GM21360 (cell line): Measurements from ENCODE around the gene GDAP1L1.

Source experiments
- ATAC-seq: cut with Tn5 transposase; IDR thresholded peaks from one replicate; pipeline ENCODE4 v1.9.1; 2021; ENCODE audit warnings: mild to moderate bottlenecking, moderate library complexity; ENCODE audit not compliant: unreplicated experiment

GDAP1L1 gene

GRCh38 chr20:44251284-44251683 lies 4.2 kb downstream of the GDAP1L1 start:
- no peak for ATAC-seq

- ATAC-seq: no peak
Observed at GRCh38 chr20:44253528-44253927, 6.4 kb downstream of the GDAP1L1 start.

DNA sequence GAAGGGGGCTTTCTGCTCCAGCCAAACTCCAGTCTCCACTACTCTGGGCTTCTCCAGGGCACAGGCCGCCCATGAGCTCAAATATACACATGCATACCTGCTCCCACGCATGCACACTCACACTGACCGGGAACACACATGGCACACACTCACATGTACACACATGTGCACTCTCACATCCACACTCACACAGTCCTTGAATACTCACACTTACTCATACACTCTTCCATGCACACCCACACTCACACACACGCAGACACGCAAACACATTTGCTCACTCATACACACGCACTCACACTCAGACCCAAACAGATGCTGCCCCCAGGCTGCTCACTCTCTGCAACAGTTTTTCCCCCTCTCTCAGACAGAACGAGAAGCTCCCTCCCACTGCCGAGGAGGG lies 7.0 kb downstream of the GDAP1L1 start:
- ATAC-seq: no peak

DNA sequence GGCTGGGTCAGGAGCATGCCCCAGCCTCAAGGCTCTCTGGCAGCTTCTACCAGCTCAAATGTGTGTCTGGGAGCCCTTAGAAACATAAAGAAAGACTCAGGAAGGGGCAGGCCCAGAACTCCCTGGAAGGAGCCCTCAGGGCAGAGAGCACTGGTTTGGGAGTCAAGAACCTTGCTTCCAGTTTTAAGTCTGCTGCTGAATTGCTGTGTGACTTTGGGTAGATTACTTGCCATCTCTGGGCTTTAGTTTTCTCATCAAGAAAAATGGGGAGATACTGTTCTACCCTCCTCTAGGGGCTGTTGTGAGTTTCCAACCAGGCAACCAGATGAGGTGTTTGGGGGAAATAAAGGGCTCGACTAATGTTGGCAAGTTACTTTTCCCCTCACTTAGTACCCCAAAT lies 8.8 kb downstream of the GDAP1L1 start:
- ATAC-seq: no peak

DNA sequence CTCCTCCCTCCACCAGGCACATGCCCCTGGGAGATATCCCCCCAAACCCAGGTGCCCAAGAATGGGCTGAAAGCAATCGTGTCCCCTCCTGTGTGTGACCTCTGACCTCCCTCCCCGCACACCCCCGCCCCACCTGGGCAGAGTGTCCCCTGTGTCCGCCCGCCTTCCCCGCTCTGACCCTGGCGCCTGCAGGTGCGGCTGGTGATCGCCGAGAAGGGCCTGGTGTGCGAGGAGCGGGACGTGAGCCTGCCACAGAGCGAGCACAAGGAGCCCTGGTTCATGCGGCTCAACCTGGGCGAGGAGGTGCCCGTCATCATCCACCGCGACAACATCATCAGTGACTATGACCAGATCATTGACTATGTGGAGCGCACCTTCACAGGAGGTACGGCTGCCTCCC lies 9.9 kb downstream of the GDAP1L1 start:
- ATAC-seq: no peak

DNA sequence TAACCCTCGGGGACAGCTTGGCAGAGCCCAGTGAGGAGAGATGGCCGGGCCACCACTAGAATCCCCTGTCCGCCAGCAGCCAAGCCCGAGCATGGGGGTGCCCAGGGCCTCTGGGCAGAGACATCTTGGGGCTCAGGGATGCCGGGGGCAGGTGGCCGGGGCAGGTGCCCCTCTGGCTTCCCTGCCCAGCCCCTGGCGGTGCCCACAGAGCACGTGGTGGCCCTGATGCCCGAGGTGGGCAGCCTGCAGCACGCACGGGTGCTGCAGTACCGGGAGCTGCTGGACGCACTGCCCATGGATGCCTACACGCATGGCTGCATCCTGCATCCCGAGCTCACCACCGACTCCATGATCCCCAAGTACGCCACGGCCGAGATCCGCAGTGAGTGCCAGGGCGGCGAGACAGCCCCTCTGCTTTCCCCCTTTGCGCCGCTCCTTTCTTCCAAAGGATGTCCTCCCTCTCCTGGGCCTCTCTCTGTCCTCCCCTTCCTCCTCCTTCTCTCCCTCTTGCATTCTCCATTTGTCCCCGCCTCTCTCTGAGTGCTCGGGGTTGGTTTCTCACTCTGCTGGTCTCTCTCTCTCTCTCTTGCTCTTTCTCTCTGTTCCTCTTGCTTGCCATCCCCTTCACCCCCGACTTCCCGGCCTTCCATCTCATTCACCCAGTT lies 11.2 kb downstream of the GDAP1L1 start:
- ATAC-seq: no peak

- ATAC-seq: no peak
Observed at GRCh38 chr20:44264287-44264686, 17.2 kb downstream of the GDAP1L1 start.

DNA sequence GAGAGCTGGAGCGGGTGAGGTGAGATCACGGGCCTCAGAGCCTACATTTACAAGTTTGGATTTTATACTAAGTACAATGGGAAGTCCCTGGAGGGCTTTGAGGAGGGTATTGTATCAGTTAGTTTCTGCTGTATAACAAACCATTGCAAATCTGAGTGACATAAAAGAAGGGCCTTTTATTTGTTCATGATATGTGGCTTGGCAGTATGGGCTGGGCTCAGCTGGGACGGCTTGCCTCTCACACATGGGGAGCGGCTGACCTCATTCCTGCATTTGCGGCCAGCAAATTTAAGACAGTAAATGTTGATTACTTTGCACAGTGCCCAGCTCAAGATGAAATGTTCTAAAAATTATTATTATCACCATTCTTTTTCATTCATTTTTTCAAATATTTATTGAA lies 21.7 kb downstream of the GDAP1L1 start:
- ATAC-seq: no peak

DNA sequence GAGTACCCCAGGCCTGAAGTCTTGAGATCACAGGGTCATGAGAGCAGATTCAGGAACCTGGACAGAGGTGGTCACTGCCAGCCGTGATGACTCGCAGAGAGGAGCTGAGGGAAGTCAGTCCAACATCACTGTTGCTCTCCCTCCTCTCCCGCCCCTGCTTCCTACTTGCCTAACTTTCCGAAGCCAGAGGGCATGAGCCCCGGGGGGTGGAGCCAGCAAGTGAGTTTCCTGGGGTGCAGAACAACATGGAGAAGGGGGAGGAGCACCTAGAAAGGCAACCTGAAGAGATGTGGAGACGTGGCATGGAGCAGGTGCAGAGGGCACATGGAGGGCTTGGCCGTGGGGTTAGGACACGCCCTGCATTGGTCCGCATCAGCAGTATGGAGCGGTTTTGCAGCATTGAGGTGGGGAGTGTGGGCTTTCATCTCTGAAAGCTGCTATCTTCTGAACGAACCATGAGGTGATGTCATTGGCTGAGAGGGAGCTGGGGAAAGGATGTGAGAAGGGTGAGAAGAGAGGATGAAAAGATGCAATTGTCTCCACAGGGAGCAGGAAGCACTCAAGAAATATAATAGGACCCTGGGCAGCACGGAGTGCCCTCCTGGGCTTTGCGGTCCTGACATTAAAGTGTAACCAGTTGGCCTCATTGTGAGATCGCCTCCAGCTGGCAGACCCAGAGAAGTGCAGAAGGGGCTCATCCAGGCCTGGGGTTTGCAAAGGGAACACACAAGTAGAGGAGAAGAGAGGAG lies 25.0 kb downstream of the GDAP1L1 start:
- no peak for ATAC-seq

DNA sequence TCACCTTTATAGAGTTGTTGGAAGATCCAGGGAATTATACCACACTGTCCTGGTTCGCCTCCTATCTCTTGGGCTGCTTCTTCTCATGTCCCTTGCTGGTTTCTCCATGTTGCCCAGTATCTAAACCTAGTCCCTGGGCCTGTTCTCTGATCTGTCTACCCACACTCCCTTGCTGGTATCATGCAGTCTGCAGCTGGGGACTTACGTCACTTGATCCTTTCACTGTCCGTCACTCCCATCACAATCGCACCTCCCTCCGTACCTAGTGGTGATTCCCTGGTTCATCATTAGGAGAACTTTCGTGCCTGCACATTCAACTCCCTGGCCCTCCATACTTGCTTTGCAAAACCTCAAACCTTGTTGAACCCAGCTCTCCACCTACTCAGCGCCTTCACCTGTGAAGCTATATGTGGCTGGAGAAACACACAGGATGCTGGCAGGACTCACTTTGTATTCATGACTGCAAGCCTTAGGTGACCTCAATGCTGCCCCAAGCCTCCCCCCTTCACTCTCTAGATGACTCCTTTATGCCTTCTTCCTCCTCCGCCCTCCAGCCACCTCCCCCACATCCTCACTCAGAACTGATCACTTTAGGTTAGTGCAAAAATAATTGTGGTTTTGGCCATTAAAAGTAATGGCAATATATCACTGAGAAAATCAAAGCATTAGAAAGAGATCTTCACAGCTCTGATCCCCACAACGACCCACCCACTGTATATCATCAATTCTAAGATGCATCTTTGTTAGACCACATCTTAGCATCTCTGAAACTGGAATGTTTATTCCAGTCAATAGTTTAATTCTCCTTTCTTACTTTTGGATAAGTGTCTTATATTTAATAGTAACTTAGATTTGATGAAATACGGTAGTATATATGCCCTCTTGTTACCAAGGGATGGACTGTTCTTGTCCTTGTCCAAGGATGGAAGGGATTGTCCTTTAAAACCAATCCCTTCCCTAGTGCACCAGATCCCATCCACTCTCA lies 26.4 kb downstream of the GDAP1L1 start:
- ATAC-seq: no peak

DNA sequence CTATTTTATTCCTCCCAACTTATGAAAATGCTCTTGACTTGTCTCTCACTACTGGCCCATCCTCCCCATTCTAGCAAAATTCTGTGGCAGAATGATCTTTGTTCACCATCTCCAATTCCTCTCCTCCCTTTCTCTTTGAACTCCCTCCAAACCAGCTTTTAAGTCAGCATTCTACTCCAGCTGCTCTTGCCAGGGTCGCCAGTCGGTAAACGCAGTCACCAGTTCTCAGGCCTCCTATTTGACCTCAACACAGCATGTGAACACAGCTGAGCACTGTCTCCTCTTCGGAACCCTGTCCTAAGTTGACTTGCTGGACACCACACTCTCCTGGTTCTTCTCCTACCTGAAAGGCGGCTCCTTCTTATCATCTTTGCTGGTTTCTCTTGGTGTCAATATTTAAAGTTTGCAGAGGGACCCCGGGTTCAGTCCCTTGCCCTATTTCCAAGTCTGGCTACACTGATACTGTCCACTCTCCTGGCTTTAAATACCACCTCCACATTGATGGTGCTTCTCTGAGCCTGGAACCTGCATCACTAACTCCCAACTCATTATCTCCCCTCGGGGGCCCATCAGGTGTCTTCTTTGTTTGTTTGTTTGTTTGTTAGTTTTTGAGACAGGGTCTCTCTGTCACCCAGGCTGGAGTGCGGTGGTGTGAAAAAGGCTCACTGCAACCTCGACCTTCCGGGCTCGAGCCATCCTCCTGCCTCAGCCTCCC lies 27.4 kb downstream of the GDAP1L1 start:
- ATAC-seq: no peak

- no peak for ATAC-seq
Observed at GRCh38 chr20:44279228-44279627, 32.1 kb downstream of the GDAP1L1 start.

DNA sequence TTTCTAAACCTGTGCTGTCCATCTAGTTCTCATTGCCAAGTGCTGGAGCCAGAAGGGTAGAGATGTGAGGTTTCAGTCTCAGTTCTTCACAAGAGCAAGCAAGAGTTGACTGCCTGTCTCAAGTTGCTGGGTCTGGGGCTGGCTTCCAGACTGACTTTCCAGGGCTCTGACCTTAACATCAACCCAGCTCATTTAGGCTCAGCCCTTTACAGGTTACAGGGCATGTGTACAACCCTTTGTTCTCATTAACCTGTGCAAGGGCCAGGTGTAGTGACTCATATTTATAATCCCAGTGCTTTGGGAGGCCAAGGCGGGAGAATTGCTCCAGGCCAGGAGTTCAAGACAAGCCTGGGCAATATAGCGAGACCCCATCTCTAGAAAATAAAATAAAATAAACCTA lies 33.3 kb downstream of the GDAP1L1 start:
- no peak for ATAC-seq

- ATAC-seq: no peak
Observed at GRCh38 chr20:44282192-44282591, 35.1 kb downstream of the GDAP1L1 start.

DNA sequence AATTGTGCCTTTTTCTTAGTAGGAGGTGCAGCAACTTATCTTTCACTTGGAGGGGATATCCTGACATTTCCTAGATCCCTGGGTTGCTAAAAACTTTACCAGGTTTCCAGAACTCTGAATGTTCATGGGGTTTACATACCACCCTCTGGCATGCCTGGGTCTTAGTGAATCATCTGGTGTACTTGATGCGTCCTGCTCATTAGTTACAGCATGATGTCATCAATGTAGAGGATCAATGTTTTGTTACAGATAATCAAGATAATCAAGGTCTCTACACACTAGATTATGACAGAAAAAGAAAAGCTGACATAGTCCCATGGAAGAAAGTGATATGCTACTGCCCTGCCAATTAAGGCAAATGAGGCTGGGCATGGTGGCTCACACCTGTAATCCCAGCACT lies 36.9 kb downstream of the GDAP1L1 start:
- ATAC-seq: no peak

- no peak for ATAC-seq
Observed at GRCh38 chr20:44287272-44288097, 40.4 kb downstream of the GDAP1L1 start.

GRCh38 chr20:44288252-44288651 lies 41.1 kb downstream of the GDAP1L1 start:
- ATAC-seq: no peak

- ATAC-seq: no peak
Observed at GRCh38 chr20:44291754-44292153, 44.6 kb downstream of the GDAP1L1 start.

DNA sequence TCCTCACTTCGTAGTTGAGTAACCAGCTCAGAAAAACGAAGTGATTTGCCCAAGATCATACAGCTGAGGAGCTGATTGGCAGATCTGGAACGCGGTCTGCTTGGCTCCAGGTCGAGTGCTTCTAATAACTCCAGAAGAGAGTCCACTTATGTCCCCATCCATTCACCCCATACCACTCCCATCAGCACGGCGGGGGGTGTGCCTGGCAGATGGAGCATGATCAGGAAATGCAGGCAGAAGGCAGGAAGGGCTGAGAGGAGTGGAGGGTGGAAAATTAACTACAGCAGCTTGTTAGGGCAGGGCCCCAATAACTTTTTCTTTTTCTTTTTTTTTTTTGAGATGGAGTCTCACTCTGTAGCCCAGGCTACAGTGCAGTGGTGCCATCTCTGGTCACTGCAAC lies 48.9 kb downstream of the GDAP1L1 start:
- ATAC-seq: no peak

DNA sequence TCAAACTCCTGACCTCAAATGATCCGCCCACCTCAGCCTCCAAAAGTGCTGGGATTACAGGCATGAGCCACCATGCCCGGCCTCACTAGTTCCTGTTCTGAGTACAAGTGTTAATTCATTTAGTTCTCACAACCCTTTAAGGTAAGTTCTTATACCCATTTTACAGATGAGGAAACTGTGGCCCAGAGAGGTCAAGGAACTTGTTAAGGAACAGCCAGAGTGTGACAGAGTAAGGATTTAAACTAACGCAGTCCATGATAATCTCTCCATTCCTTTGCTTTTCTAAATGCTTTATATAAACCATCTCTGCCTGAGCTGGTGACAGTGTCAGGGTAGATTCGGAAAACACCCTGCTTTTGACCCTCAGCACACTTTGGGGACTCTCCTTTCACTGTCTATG lies 50.6 kb downstream of the GDAP1L1 start:
- ATAC-seq: no peak
